GM04504 (cell line): ENCODE measurements around the gene SLC25A39.
A peak's percentile ranks its signal among the peaks of the same experiment; 100 is the strongest.
"Not testable (repeated sequence)": the region's sequence is repeated elsewhere in the genome, so short reads cannot be mapped to it uniquely, and the experiment has no call there.

Experiments used
- DNase-seq: peaks from one replicate; pipeline ENCODE4 v3.0.0-alpha.2; 2012; ENCODE audit warnings: low read depth

SLC25A39 gene

GRCh38 chr17:44335564-44335963 is 10.9 kb upstream of the SLC25A39 start:
- no peak for DNase-seq

DNA sequence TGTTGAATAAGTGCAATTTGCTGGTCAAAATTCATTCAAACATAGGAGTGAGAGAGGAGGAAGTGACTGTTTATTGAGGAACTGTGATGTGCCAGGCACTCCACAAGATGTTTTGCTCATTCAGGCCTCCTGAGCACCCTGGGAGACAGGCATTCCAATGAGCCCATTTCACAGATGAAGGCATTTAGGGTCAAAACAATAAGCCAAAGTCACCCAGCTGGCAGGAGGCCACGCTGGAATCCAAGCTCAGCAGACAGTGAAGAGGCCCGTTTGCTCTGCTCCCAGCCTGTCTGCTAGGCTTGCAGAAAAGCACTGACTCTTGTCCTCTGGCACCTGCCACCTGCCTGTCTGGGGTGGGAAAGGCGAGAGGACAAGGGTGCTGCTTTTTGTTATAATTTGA is 10.1 kb upstream of the SLC25A39 start:
- DNase-seq: no peak

DNA sequence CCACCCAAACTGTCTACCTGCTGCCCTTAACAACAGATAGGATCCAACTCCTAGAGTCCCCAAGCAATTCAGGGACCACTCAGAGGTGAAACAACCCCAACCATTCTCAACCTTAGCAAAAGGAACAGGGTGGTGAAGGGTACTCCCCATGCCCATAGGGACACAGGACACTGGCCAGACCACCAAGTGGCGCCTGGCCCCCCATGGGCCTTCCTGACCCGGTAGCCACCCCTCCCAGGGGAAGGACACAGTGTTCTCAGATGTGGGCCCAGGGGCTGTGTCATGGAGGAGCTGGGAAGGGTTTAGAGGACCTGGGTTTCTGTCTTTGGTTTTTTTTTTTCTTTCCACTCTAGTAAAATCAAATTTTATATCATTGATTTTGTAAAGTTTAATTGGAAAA is 9.7 kb upstream of the SLC25A39 start:
- no peak for DNase-seq

GRCh38 chr17:44333371-44333770 is 8.7 kb upstream of the SLC25A39 start:
- DNase-seq: no peak

GRCh38 chr17:44331249-44331760 is 6.7 kb upstream of the SLC25A39 start:
- no peak for DNase-seq

GRCh38 chr17:44330263-44330662 is 5.6 kb upstream of the SLC25A39 start:
- DNase-seq: not testable (repeated sequence)

DNA sequence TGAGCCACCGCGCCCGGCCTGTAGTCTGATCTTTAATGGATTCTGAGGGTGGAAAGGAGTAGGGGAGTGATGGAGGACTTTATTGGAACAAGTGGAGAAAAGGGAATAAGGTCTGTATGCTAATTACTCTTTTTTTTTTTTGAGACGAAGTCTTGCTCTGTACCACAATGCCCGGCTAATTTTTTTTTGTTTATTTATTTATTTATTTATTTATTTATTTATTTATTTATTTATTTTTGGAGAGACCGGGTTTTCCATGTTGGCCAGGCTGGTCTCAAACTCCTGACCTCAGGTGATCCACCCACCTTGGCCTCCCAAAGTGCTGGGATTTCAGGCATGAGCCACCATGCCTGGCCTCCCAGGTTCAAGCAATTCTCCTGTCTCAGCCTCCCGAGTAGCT is 4.9 kb upstream of the SLC25A39 start:
- not testable (repeated sequence) for DNase-seq

DNA sequence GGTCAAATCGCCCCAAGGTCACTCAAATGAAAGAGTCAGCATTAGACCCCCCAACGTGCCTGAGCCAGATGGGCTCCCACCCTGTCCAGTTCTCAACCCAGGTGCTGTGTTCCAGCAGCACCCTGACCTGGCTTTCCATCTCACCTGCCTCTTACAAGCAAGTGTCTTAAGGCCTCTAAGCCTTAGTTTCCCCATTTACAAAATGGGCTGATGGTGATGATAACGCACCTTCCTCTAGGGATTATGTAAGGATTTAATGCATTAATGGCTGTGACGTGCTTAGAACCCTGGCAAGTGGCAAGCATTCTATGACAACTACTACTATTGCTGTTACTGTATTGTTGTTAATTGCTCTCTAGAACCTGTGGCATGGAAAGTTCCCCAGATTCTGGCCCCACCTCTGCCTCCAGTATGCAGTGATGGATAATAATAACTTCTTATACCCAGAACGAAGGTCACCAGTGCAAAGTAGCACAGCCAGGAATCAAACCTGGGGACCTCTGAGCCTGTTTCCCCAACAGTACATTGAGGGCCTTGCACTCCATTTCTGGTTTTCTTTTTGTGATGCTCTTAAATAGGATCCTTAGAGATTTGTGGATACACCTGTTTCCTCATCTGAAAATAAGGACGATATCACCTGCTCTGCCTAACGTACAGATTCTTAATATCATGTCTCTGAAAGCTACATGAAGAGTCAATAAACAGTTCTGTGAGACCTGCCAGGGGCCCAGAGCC is 3.3 kb upstream of the SLC25A39 start:
- no peak for DNase-seq

DNA sequence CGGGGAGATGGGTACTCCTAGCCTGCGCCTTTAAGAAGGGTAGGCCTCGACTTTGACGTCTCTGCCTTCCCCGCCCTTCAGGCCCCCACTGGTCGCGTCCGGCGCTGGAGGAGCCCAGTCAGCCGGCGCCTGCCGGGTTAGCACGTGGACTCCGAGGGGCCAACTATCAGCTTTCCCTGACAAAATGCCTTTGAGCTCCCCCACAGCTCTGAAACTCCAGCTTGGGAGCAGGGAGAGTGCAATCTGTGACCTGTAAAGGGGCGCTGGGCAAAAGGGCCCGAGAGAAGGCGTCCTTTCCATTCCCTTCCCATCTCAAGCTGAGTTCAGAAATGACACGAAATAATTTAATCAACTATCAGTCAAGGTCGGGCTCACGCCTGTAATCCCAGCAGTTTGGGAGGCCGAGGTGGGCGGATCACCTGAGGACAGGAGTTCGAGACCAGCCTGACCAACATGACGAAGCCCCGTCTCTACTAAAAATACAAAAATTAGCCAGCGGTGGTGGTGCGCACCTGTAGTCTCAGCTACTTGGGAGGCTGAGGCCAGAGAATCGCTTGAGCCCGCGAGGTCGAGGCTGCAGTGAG is 2.3 kb upstream of the SLC25A39 start:
- DNase-seq: peak; percentile 95

DNA sequence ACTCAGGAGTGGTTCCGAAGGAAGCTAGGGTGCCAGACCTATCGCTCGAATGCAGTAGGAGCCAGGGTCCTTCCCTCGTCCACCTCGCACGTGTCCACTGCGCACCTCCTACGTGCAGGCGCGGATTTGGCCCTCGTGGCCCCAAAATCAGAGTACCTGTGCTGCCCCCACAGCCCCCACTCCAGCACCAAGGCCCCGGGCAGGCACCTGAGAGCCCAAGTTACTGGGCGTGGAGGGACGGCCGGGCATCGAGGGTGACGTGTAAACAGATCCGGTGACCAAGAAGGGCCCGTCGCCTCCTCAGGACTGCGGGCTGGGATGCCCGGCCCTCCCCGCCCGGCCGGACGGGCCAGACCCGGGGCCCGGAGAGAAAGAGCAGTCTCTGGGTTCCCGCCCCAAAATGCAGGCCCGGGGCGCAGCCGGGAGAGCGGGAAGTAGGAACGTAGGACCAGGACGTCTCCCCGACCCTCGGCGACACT is 492 bp downstream of the SLC25A39 start:
- no peak for DNase-seq

DNA sequence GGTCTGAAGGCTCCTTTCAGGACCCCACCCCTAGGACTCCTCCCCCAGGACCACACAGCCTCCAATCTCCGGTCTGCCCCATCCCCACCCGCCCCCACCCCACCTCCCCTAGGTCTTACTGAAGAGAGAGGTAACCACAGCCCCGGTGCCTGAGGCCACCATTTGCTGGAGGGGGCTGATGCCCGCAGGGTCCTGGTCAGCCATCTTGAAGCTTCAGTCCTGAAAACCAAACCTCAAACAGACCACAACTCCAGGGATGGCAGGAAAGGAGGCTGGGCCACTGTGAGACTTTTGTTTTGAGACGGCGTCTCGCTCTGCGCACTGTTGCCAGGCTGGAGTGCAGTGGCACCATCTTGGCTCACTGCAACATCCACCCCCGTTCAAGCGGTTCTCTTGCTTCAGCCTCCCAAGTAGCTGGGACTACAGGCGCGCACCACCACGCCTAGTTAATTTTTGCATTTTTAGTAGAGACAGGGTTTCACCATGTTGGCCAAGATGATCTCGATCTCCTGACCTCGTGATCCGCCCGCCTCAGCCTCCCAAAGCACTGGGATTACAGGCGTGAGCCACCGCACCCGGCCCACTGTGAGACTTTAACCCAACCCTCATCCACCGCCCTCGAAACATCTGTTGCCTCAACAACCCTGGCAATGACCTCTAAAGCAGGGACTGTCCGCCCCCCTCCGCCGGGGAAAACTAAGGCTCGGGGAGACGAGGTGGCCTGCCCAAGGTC is 1.1 kb downstream of the SLC25A39 start:
- DNase-seq: no peak

- no peak for DNase-seq
These were observed 2.3 kb downstream of the SLC25A39 start for GRCh38 chr17:44322236-44322895.

DNA sequence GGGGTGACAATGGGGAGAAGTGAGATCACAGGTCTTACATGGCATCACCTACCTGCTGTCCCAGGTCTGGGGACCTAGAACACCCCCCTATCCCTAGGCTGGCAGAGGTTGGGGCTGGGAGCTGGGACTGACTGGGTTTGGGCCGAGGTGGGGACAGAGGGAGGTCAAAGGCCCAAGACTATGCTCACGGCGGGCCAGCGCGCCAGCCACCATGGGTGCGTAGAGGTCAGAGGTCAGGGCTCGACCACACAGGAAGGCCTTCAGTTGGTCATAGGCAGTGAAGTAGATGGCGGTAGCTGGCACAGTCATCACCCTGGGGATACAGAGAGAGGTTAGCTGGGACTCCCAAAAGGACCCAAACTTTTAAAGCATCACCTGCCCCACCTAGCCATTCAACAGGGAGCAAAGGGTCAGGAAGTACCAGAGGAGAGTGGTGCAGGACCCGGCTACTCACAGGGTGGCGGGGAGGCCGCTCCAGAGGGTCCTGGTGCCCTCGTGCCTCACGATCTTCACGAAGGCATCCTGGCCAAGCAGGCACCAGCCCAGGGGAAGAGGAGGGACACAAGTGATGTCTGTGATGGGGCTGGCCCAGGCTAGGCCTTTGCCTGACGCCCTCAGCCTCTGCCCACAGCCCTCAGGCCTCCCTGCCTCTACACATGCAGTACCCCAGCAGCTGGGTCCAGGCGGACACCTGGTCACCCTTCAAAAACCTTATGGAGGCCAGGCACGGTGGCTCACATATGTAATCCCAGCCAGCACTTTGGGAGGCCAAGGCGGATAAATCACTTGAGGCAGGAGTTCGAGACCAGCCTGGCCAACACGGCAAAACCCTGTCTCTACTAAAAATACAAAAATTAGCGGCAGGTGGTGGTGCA is 3.1 kb downstream of the SLC25A39 start:
- no peak for DNase-seq

DNA sequence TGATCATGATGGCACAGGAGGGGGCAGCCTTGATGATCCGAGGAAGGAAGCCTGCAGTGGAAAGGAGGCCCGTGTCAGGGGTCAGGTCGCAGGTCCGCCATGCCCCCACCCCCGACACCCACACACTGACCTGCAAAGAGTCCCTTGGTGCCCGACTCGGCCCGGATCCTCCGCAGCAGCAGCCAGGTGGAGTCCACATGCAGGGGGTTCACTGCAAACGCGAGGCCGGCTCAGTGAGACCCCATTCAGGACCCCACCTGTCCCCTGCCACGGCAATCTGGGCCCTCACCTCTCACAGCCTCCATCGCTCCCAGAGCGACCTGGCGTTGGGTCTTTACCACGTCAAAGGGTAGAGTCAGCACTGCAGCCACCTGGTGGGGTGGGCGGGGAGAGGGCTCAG is 4.6 kb downstream of the SLC25A39 start:
- DNase-seq: no peak

DNA sequence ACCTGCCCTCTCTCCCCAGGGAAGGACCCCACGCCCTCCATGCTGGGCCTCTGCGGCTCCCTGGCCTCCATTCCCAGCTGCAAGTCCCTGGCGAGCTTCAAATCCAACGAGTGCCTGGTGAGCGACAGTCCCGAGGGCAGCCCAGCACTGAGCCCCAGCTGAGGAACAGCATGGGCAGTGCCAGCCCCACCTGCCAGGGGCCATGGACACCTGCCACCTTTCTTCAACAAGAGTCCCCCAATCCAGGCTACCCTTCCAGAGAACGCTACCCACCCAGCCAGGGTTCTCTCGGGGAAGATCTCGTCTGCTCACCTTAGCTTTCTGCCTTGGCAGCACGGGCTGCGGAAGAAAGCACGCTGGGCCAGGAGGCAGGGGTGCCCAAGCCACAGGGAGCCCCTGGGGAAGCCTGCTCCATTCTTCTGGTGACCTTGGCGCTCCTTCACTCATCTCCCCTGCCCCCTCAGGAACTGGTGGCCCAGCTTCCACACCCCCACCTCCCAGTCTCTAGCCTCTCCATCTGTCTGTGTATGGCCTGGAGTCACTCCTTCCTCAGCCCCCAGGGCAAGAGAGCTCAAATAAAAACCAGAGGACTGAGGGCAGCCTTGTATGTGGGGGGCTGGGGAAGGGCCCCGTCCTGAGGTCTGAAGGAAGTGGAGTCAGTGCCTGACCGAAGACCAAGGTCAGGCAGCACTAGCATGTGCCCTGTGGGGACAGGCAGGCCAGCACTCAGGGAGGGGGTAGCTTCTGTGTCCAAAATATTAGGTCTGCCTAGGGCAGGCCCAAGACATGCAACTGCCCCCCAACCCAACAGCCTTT is 6.3 kb downstream of the SLC25A39 start:
- DNase-seq: no peak

- no peak for DNase-seq
These were observed 7.1 kb downstream of the SLC25A39 start for GRCh38 chr17:44317545-44317944.

DNA sequence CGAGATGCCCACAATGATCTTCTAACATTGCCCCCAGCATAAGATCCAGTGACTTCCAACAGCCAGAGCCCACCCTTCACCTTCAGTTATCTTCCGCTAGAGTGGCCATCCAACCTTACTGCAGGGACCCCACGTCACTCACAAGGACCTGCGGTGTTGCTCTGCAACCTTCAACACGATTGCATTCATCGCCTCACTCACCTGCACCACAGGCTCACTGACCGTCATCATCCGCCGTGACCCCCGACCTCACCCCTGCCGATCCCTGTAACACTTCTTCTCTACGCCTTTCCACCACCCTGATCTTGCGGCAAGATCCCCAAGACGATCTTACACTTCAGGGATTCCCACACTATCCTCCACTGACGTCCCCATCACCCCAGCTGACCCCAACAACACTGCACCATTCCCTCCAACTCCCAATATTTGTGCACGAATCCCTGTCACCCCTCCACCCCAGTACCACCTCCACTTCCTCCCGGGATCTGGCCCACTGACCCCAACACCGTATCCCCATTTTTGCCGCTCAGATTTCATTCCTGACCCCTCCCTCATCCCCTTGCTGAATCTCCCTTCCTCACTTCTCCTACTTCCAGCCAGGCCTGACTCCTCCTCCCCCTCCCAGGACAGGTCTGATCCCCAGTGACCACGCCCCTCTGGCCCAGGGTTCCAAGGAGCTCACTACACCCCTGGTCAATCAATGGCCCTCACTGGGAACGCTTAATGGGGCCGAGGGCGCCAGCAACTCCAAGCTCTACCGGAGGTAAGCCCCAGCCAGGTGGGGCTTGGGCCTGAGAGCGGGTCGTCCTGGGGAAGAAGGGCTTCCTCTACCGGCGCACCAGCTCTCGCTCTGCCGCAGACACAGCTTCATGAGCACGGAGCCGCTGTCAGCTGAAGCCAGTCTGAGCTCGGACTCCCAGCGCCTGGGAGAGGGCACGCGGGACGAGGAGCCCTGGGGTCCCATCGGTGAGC is 8.6 kb downstream of the SLC25A39 start:
- no peak for DNase-seq

- no peak for DNase-seq
These were observed 9.6 kb downstream of the SLC25A39 start for GRCh38 chr17:44314869-44315661.

DNA sequence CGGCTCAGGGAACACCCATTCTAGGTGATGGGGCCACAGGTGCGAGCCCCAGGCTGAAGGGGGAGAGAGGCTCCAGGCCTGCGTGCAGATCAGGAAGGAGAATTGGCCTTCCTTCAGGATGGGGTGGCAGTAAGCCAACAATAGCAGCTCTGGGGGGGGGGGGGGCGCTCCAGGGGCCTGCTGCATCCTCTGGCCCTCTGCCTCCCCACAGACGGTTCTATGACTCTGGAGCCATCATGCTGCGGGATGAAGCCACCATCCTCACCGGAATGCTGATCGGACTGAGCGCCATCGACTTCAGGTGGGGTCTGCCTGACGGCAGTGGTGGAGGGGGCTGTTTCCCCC is 10.1 kb downstream of the SLC25A39 start:
- DNase-seq: no peak
